GM23248 (cell line): ENCODE data around the gene NOTCH1. TPM values are rescaled to one million over a fixed set of nuclear protein-coding genes. Genes with fewer than 3 reads are reported as not detected.

Experiments
- DNase-seq: peaks from one replicate; pipeline ENCODE4 v3.0.0-alpha.2; 2015
- H2AFZ ChIP-seq: fragments of 200-600 bp; sonication (generic); 2 replicates; pipeline ENCODE4 v1.6.1; 2016; ENCODE audit warnings: antibody characterized with exemption
- H3F3A ChIP-seq: fragments of 200-600 bp; sonication (generic); 2 replicates; pipeline ENCODE4 v1.6.1; 2016; ENCODE audit warnings: mild to moderate bottlenecking, antibody characterized with exemption, mixed run types; ENCODE audit not compliant: insufficient read depth
- H3K27ac ChIP-seq: fragments of 200-600 bp; sonication (generic); 2 replicates; pipeline ENCODE4 v1.5.1; 2016; ENCODE audit warnings: mild to moderate bottlenecking
- H3K27me3 ChIP-seq: fragments of 200-600 bp; sonication (generic); replicated peaks from 2 replicates; pipeline ENCODE4 v1.6.1; 2016; ENCODE audit warnings: mild to moderate bottlenecking; ENCODE audit not compliant: insufficient read depth
- H3K36me3 ChIP-seq: fragments of 200-600 bp; sonication (generic); 2 replicates; pipeline ENCODE4 v1.6.1; 2016; ENCODE audit warnings: low read depth, mild to moderate bottlenecking
- H3K4me1 ChIP-seq: fragments of 200-600 bp; sonication (generic); 2 replicates; pipeline ENCODE4 v1.6.1; 2016; ENCODE audit warnings: mild to moderate bottlenecking; ENCODE audit not compliant: insufficient read depth
- H3K4me2 ChIP-seq: fragments of 200-600 bp; sonication (generic); one replicate; pipeline ENCODE4 v1.6.1; 2016; ENCODE audit warnings: mild to moderate bottlenecking; ENCODE audit not compliant: unreplicated experiment
- H3K4me3 ChIP-seq: fragments of 200-600 bp; sonication (generic); 2 replicates; pipeline ENCODE4 v1.5.1; 2016; ENCODE audit warnings: mild to moderate bottlenecking
- H3K79me2 ChIP-seq: fragments of 200-600 bp; sonication (generic); 2 replicates; pipeline ENCODE4 v1.6.1; 2016; ENCODE audit warnings: mild to moderate bottlenecking; ENCODE audit not compliant: insufficient read depth
- H3K9ac ChIP-seq: fragments of 200-600 bp; sonication (generic); 2 replicates; pipeline ENCODE4 v1.6.1; 2016; ENCODE audit warnings: mild to moderate bottlenecking
- H3K9me2 ChIP-seq: fragments of 200-600 bp; sonication (generic); 2 replicates; pipeline ENCODE4 v1.6.1; 2016; ENCODE audit warnings: mixed run types, mild to moderate bottlenecking, moderate library complexity; ENCODE audit not compliant: insufficient read depth
- H3K9me3 ChIP-seq: fragments of 200-600 bp; sonication (generic); one replicate; pipeline ENCODE4 v1.6.1; 2017; ENCODE audit warnings: low read depth
- H4K20me1 ChIP-seq: fragments of 200-600 bp; sonication (generic); 2 replicates; pipeline ENCODE4 v1.6.0; 2016; ENCODE audit not compliant: insufficient read depth
- EZH2 ChIP-seq: fragments of 200-600 bp; sonication (generic); IDR thresholded peaks from 2 replicates; pipeline ENCODE4 v1.6.1; 2018; ENCODE audit warnings: antibody characterized with exemption, mild to moderate bottlenecking; ENCODE audit not compliant: insufficient read depth, poor library complexity, severe bottlenecking
- EZH2phosphoT487 ChIP-seq: fragments of 200-600 bp; sonication (generic); IDR thresholded peaks from 2 replicates; pipeline ENCODE4 v1.6.1; 2018; ENCODE audit warnings: antibody characterized with exemption, moderate library complexity, mild to moderate bottlenecking, low read depth; ENCODE audit not compliant: insufficient read depth
- WGBS, 2 experiments: methylation state at CpG; one replicate each; pipeline ENCODE4 v1.1.6; 2015 to 2017; ENCODE audit warnings: low lambda C conversion rate in 2 of 2, low coverage in 1 of 2; ENCODE audit errors: missing lambda C conversion rate in 2 of 2; 5-methylcytosine and 5-hydroxymethylcytosine counted together
- in situ Hi-C: fragments of 300-500 bp; cut with MboI; formaldehyde crosslinking; loops from 2 replicates; pipeline ENCODE4 v1.15.0; 2020
- polyA plus RNA-seq: library from polyadenylated mRNA; unstranded; fragments of >200 nt; fragmentation: Nextera tagmentation; extraction: Ambion mirVana; gene quantifications from 2 replicates; pipeline ENCODE4 v1.2.1, GENCODE V29; 2016
- total RNA-seq: library from RNA; depleted of rRNA; stranded (reverse); fragments of >200 nt; shearing (Covaris generic); gene quantifications from 2 replicates; pipeline ENCODE4 v1.2.3, GENCODE V29; 2014; rRNA removed

NOTCH1 gene
- total RNA-seq (5.2 and 5.7 TPM in 2 replicates), polyA plus RNA-seq (1.5 TPM in 2 replicates)

- peaks cover 9% of the 10 kb centered on the region for H3K4me1 ChIP-seq
- H3K4me3 ChIP-seq = peak within 1 kb of the TSS; percentile 91
- DNase-seq = peak; percentile 92
- H3K9me3 ChIP-seq = no peaks in the 10 kb centered on the region
- H4K20me1 ChIP-seq = no peaks in the 10 kb centered on the region
- H3K9ac ChIP-seq = peak within 1 kb of the TSS; percentile 75
- no peaks in the 10 kb centered on the region for H3F3A ChIP-seq
- H3K36me3 ChIP-seq = no peaks in the 10 kb centered on the region
- H3K27ac ChIP-seq = peak within 1 kb of the TSS; percentile 45
- in situ Hi-C loops = no loop called here
- TF ChIP-seq EZH2phosphoT487 = no peak
- TF ChIP-seq EZH2 = no peak
- H3K27me3 ChIP-seq = no peaks in the 10 kb centered on the region
- peak within 1 kb of the TSS; percentile 77 for H2AFZ ChIP-seq
- 1 to 3% methylated on average over 48 to 54 of the region's 94 CpGs for WGBS, 2 experiments
- H3K9me2 ChIP-seq = no peaks in the 10 kb centered on the region
- H3K79me2 ChIP-seq = no peaks in the 10 kb centered on the region
- H3K4me2 ChIP-seq = peak within 1 kb of the TSS; percentile 95
These were observed at the start of gene NOTCH1 for GRCh38 chr9:136545965-136546696. Gene NOTCH1, minus strand, starts transcription at chr9:136546048. Its CDS starts 262 bp downstream, at chr9:136545786.

GRCh38 chr9:136594492-136594891 is 48.6 kb upstream of the NOTCH1 start:
- no peaks in the 10 kb centered on the region for H3K9me2 ChIP-seq
- WGBS, 2 experiments = 85% methylated on average over 14 of the region's 14 CpGs
- H3K27me3 ChIP-seq = no peaks in the 10 kb centered on the region; the same call in 1 of the 2 replicates
- no peaks in the 10 kb centered on the region for H4K20me1 ChIP-seq
- no peak overlapping the region for H3K4me2 ChIP-seq
- no peak overlapping the region for H3K9ac ChIP-seq
- DNase-seq = no peak
- H3K4me1 ChIP-seq = no peaks in the 10 kb centered on the region
- TF ChIP-seq EZH2phosphoT487 (no peak), EZH2 (no peak)
- H3K79me2 ChIP-seq = no peaks in the 10 kb centered on the region
- in situ Hi-C loops = no loop called here
- no peak overlapping the region for H3K4me3 ChIP-seq
- no peak overlapping the region for H2AFZ ChIP-seq
- no peak overlapping the region for H3K27ac ChIP-seq
- no peaks in the 10 kb centered on the region for H3K9me3 ChIP-seq
- H3K36me3 ChIP-seq = no peaks in the 10 kb centered on the region
- no peaks in the 10 kb centered on the region for H3F3A ChIP-seq

GRCh38 chr9:136593581-136593980 is 47.7 kb upstream of the NOTCH1 start:
- H3K9ac ChIP-seq = no peak overlapping the region
- WGBS, 2 experiments = 55 to 69% methylated on average over 8 of the region's 8 CpGs
- H4K20me1 ChIP-seq = no peaks in the 10 kb centered on the region
- H3K9me3 ChIP-seq = no peaks in the 10 kb centered on the region
- in situ Hi-C loops = no loop called here
- no peaks in the 10 kb centered on the region for H3F3A ChIP-seq
- DNase-seq = no peak
- no peaks in the 10 kb centered on the region for H3K36me3 ChIP-seq
- no peak overlapping the region for H3K4me2 ChIP-seq
- no peaks in the 10 kb centered on the region for H3K4me1 ChIP-seq
- H2AFZ ChIP-seq = no peak overlapping the region
- no peak overlapping the region for H3K27ac ChIP-seq
- TF ChIP-seq EZH2phosphoT487 (no peak), EZH2 (no peak)
- H3K9me2 ChIP-seq = no peaks in the 10 kb centered on the region
- no peaks in the 10 kb centered on the region for H3K79me2 ChIP-seq
- no peak overlapping the region for H3K4me3 ChIP-seq
- no peaks in the 10 kb centered on the region; the same call in 1 of the 2 replicates for H3K27me3 ChIP-seq

GRCh38 chr9:136592666-136593065 is 46.8 kb upstream of the NOTCH1 start:
- no peak overlapping the region for H3K27ac ChIP-seq
- in situ Hi-C loops = no loop called here
- H3K4me1 ChIP-seq = no peaks in the 10 kb centered on the region
- no peaks in the 10 kb centered on the region for H3K9me2 ChIP-seq
- no peaks in the 10 kb centered on the region for H4K20me1 ChIP-seq
- H3K36me3 ChIP-seq = no peaks in the 10 kb centered on the region
- H3K4me2 ChIP-seq = no peak overlapping the region
- TF ChIP-seq EZH2phosphoT487 (no peak), EZH2 (no peak)
- DNase-seq = no peak
- no peak overlapping the region for H3K4me3 ChIP-seq
- no peaks in the 10 kb centered on the region; the same call in 1 of the 2 replicates for H3K27me3 ChIP-seq
- H3K9ac ChIP-seq = no peak overlapping the region
- no peaks in the 10 kb centered on the region for H3K79me2 ChIP-seq
- no peaks in the 10 kb centered on the region for H3F3A ChIP-seq
- 66 to 78% methylated on average over 12 to 13 of the region's 13 CpGs for WGBS, 2 experiments
- H3K9me3 ChIP-seq = no peaks in the 10 kb centered on the region
- H2AFZ ChIP-seq = no peak overlapping the region
